H1 (cell line): ENCODE data around the gene CLIP4. TPM values are rescaled to one million over a fixed set of nuclear protein-coding genes. Genes with fewer than 3 reads are reported as not detected.

Experiments
- CTCF ChIA-PET: fragments of 300-600 bp; sonication (Branson Sonifier 250); formaldehyde crosslinking; loops from one replicate; lab custom pipeline; 2021; ENCODE audit not compliant: partially characterized antibody; lab: Charles Lee
- POLR2A ChIA-PET: fragments of 300-600 bp; sonication (Branson Sonifier 250); formaldehyde crosslinking; loops from one replicate; lab custom pipeline; 2021; ENCODE audit warnings: inconsistent platforms; ENCODE audit not compliant: partially characterized antibody; lab: Charles Lee
- DNase-seq, 2 experiments: peaks; one replicate each; pipeline versions ENCODE4 v3.0.0 to v3.0.0-alpha.2; 2010 to 2022; ENCODE audit warnings: low spot score in 2 of 2, low read depth in 1 of 2, mixed read lengths in 1 of 2
- FAIRE-seq: peaks from 2 replicates; lab custom pipeline; 2011; peaks lifted over from hg19 to GRCh38; lab: Jason Lieb, UNC
- H2AFZ ChIP-seq: 2 replicates; pipeline ENCODE4 v1.8.1; 2012; ENCODE audit warnings: low read length, inconsistent platforms
- H2AK5ac ChIP-seq: 2 replicates; pipeline ENCODE4 v1.6.1; 2013; ENCODE audit warnings: low read depth, low read length
- H2BK120ac ChIP-seq: replicated peaks from 2 replicates; pipeline ENCODE3; 2013; ENCODE audit warnings: low read depth, low read length, inconsistent platforms
- H2BK12ac ChIP-seq: 2 replicates; pipeline ENCODE4 v1.6.1; 2013; ENCODE audit warnings: low read depth, low read length
- H2BK15ac ChIP-seq: 2 replicates; pipeline ENCODE4 v1.6.1; 2013; ENCODE audit warnings: low read length
- H2BK20ac ChIP-seq: 2 replicates; pipeline ENCODE4 v1.6.1; 2013; ENCODE audit warnings: low read length
- H2BK5ac ChIP-seq: 2 replicates; pipeline ENCODE4 v1.6.1; 2013; ENCODE audit warnings: low read depth, low read length
- H3K14ac ChIP-seq: 2 replicates; pipeline ENCODE4 v1.6.1; 2013; ENCODE audit warnings: inconsistent platforms; ENCODE audit not compliant: insufficient read length
- H3K18ac ChIP-seq: 2 replicates; pipeline ENCODE4 v1.6.1; 2013; ENCODE audit warnings: low read length; ENCODE audit errors: extremely low read depth
- H3K23ac ChIP-seq: 2 replicates; pipeline ENCODE4 v1.6.1; 2013; ENCODE audit warnings: inconsistent platforms; ENCODE audit not compliant: insufficient read length
- H3K23me2 ChIP-seq: 2 replicates; pipeline ENCODE4 v1.6.1; 2013; ENCODE audit warnings: low read depth, low read length
- H3K27ac ChIP-seq: 2 replicates; pipeline ENCODE4 v1.6.1; 2011; ENCODE audit warnings: low read depth, low read length, inconsistent platforms
- H3K27me3 ChIP-seq, 4 experiments: replicated peaks in 1 of 4; 1 replicate in 1 of 4; 2 replicates in 3 of 4; pipeline versions ENCODE4 v1.6.1 to v1.8.1; 2011 to 2013; ENCODE audit warnings: low read length in 3 of 4, mild to moderate bottlenecking in 3 of 4, inconsistent platforms in 2 of 4, mixed read lengths in 2 of 4, moderate library complexity in 1 of 4; ENCODE audit not compliant: control insufficient read depth in 3 of 4, insufficient read depth in 3 of 4; ENCODE audit errors: extremely low read depth in 1 of 4
- H3K36me3 ChIP-seq, 4 experiments: 2 replicates each; pipeline versions ENCODE4 v1.6.1 to v1.8.1; 2011 to 2013; ENCODE audit warnings: mild to moderate bottlenecking in 4 of 4, low read length in 3 of 4, moderate library complexity in 2 of 4, control low read depth in 1 of 4, inconsistent platforms in 1 of 4; ENCODE audit not compliant: insufficient read depth in 4 of 4, control insufficient read depth in 2 of 4
- H3K4ac ChIP-seq: replicated peaks from 2 replicates; pipeline ENCODE3; 2013; ENCODE audit warnings: low read length, low read depth, mixed read lengths, inconsistent platforms; ENCODE audit not compliant: insufficient read length
- H3K4me1 ChIP-seq, 4 experiments: replicated peaks in 1 of 4; 1 replicate in 1 of 4; 2 replicates in 3 of 4; pipeline versions ENCODE4 v1.6.1 to v1.8.1; 2011 to 2013; ENCODE audit warnings: low read length in 3 of 4, inconsistent platforms in 2 of 4, mixed read lengths in 1 of 4; ENCODE audit not compliant: insufficient read depth in 4 of 4, control insufficient read depth in 3 of 4
- H3K4me2 ChIP-seq, 2 experiments: 2 replicates each; pipeline versions ENCODE4 v1.6.1 to v1.8.1; 2011 to 2013; ENCODE audit warnings: low read depth in 2 of 2, low read length in 2 of 2, control low read depth in 1 of 2, inconsistent platforms in 1 of 2, mild to moderate bottlenecking in 1 of 2; ENCODE audit not compliant: insufficient read depth in 1 of 2
- H3K4me3 ChIP-seq, 4 experiments: fragments of 200-600, 300-600 bp in 1 of 4; sonication (generic), shearing (Covaris generic), sonication (Bioruptor Twin) in 1 of 4; 2 replicates each; pipeline versions ENCODE4 v1.5.1 to v1.8.1; 2011 to 2016; ENCODE audit warnings: low read length in 4 of 4, low read depth in 3 of 4, control low read depth in 2 of 4, inconsistent platforms in 2 of 4, mild to moderate bottlenecking in 2 of 4, mixed read lengths in 1 of 4, moderate library complexity in 1 of 4; ENCODE audit not compliant: insufficient read depth in 2 of 4; ENCODE audit errors: extremely low read depth in 1 of 4
- H3K56ac ChIP-seq: replicated peaks from 2 replicates; pipeline ENCODE3; 2013; ENCODE audit warnings: low read depth, mild to moderate bottlenecking, mixed read lengths, low read length, inconsistent platforms; ENCODE audit not compliant: insufficient read length
- H3K79me1 ChIP-seq: 2 replicates; pipeline ENCODE4 v1.6.1; 2013; ENCODE audit warnings: low read depth, low read length, control low read depth
- H3K79me2 ChIP-seq, 2 experiments: 2 replicates each; pipeline versions ENCODE4 v1.6.1 to v1.8.1; 2012 to 2013; ENCODE audit warnings: low read length in 2 of 2, mild to moderate bottlenecking in 2 of 2, inconsistent platforms in 1 of 2; ENCODE audit not compliant: insufficient read depth in 2 of 2, control insufficient read depth in 1 of 2
- H3K9ac ChIP-seq, 4 experiments: replicated peaks in 1 of 4; 1 replicate in 1 of 4; 2 replicates in 3 of 4; pipeline versions ENCODE4 v1.6.1 to v1.8.1; 2011 to 2013; ENCODE audit warnings: low read depth in 3 of 4, low read length in 3 of 4, control low read depth in 2 of 4, mild to moderate bottlenecking in 2 of 4, moderate library complexity in 2 of 4, inconsistent platforms in 1 of 4; ENCODE audit errors: extremely low read depth in 1 of 4
- H3K9me3 ChIP-seq, 2 experiments: 2 replicates each; pipeline versions ENCODE4 v1.6.1 to v1.8.1; 2012 to 2013; ENCODE audit warnings: mild to moderate bottlenecking in 2 of 2, moderate library complexity in 2 of 2, control low read depth in 1 of 2, inconsistent platforms in 1 of 2, low read depth in 1 of 2, low read length in 1 of 2, mixed read lengths in 1 of 2; ENCODE audit not compliant: insufficient read depth in 2 of 2
- H4K20me1 ChIP-seq, 2 experiments: replicated peaks in 1 of 2; 2 replicates each; pipeline versions ENCODE3 to v1.8.1; 2011 to 2013; ENCODE audit warnings: inconsistent platforms in 2 of 2, low read length in 2 of 2, mild to moderate bottlenecking in 1 of 2; ENCODE audit not compliant: insufficient read depth in 2 of 2, control insufficient read depth in 1 of 2
- H4K5ac ChIP-seq: 2 replicates; pipeline ENCODE4 v1.6.1; 2013; ENCODE audit warnings: low read length, low read depth, mixed read lengths, inconsistent platforms; ENCODE audit not compliant: insufficient read length
- H4K8ac ChIP-seq: 2 replicates; pipeline ENCODE4 v1.8.0; 2013; ENCODE audit warnings: mild to moderate bottlenecking, moderate library complexity, low read length, inconsistent platforms; ENCODE audit not compliant: insufficient read depth; ENCODE audit errors: extremely low read depth
- H4K91ac ChIP-seq: replicated peaks from 2 replicates; pipeline ENCODE3; 2013; ENCODE audit warnings: low read length, mixed read lengths, inconsistent platforms; ENCODE audit not compliant: insufficient read length
- ATF2 ChIP-seq: IDR thresholded peaks from 2 replicates; pipeline ENCODE4 v1.6.1; 2012; ENCODE audit warnings: low read length, inconsistent platforms
- CHD1 ChIP-seq: IDR thresholded peaks from 2 replicates; pipeline ENCODE4 v1.6.1; 2012; ENCODE audit warnings: low read depth, low read length, improper control_type of control experiment
- HDAC2 ChIP-seq, 2 experiments: fragments of 300-600 bp in 1 of 2; sonication (generic) in 1 of 2; IDR thresholded peaks; 2 replicates each; pipeline ENCODE4 v1.6.1; 2011 to 2012; ENCODE audit warnings: low read depth in 2 of 2, low read length in 2 of 2, mild to moderate bottlenecking in 2 of 2, moderate library complexity in 2 of 2, borderline replicate concordance in 1 of 2, inconsistent platforms in 1 of 2
- KDM5A ChIP-seq: fragments of 200-600 bp; IDR thresholded peaks from 2 replicates; pipeline ENCODE4 v1.7.1; 2012; ENCODE audit warnings: mild to moderate bottlenecking, low read length, inconsistent platforms, mixed read lengths
- MAX ChIP-seq: IDR thresholded peaks from 2 replicates; pipeline ENCODE4 v1.6.1; 2012; ENCODE audit warnings: inconsistent platforms
- PHF8 ChIP-seq: fragments of 200-600 bp; sonication (generic); conservative IDR thresholded peaks from 2 replicates; pipeline ENCODE4 v1.7.1; 2012; ENCODE audit warnings: low read depth, mild to moderate bottlenecking, inconsistent platforms, low read length, moderate library complexity
- POLR2AphosphoS5 ChIP-seq: IDR thresholded peaks from 2 replicates; pipeline ENCODE4 v1.6.1; 2011; ENCODE audit warnings: low read depth, low read length
- RAD21 ChIP-seq, 2 experiments: IDR thresholded peaks in 1 of 2; conservative IDR thresholded peaks in 1 of 2; 2 replicates each; pipeline ENCODE4 v1.6.1; 2011; ENCODE audit warnings: low read depth in 2 of 2, low read length in 2 of 2, improper control_type of control experiment in 1 of 2, inconsistent platforms in 1 of 2, mild to moderate bottlenecking in 1 of 2, moderate library complexity in 1 of 2
- RNF2 ChIP-seq: fragments of 200-900, 300-1000 bp; sonication (generic); IDR thresholded peaks from 2 replicates; pipeline ENCODE4 v1.7.1; 2016; ENCODE audit warnings: borderline replicate concordance, low read depth, mild to moderate bottlenecking, antibody characterized with exemption, low read length; ENCODE audit not compliant: poor library complexity, severe bottlenecking; ENCODE audit errors: missing control alignments
- RXRA ChIP-seq: IDR thresholded peaks from 2 replicates; pipeline ENCODE4 v1.6.1; 2011; ENCODE audit warnings: low read depth, mild to moderate bottlenecking, low read length, moderate library complexity; ENCODE audit not compliant: insufficient read depth
- SIRT6 ChIP-seq: IDR thresholded peaks from one replicate; pipeline ENCODE4 v1.7.1; 2012; ENCODE audit warnings: low read length, inconsistent platforms
- WGBS, 2 experiments: shearing (Covaris generic) in 1 of 2; methylation state at CpG; one replicate each; pipeline versions ENCODE4 v1.1.6 to v1.1.7; 2013 to 2015; ENCODE audit warnings: low lambda C conversion rate in 2 of 2, mixed read lengths in 2 of 2, inconsistent platforms in 1 of 2, low coverage in 1 of 2, missing lambda C conversion rate in 1 of 2; ENCODE audit not compliant: insufficient replicate concordance in 2 of 2, insufficient coverage in 1 of 2, insufficient read length in 1 of 2; ENCODE audit errors: extremely low coverage in 1 of 2, missing lambda C conversion rate in 1 of 2; 5-methylcytosine and 5-hydroxymethylcytosine counted together
- polyA plus RNA-seq, 7 experiments: library from polyadenylated mRNA; depleted of rRNA in 3 of 7; stranded (reverse) in 5 of 7; unstranded in 2 of 7; fragments of >200 nt in 5 of 7; fragments of 200-250 nt in 2 of 7; gene quantifications; 1 replicate in 5 of 7; 2 replicates in 1 of 7; 4 replicates in 1 of 7; pipeline versions ENCODE4 v1.2.1 to v1.2.3, GENCODE V29; 2011 to 2013; ENCODE audit warnings: missing spikeins in 2 of 7, mixed read lengths in 2 of 7
- total RNA-seq: library from RNA; stranded (reverse); fragmentation: NEBNext Ultra II Directional; extraction: Animal tissue kit (Norgen Biotek cat#: 25700); gene quantifications from 2 replicates; pipeline ENCODE4 v1.2.1, GENCODE V29; 2021

Gene CLIP4
- total and polyA plus RNA-seq, 2 of the 8 experiments (the other 6 are each of a cell fraction or from before 2014, with no cell fraction given) = 0.08 to 0.09 TPM

GRCh38 chr2:29096969-29097368, 18.2 kb upstream of the CLIP4 start:
- no peak overlapping the region for H3K4ac ChIP-seq
- no peak overlapping the region for H2BK20ac ChIP-seq
- no peak overlapping the region for H3K14ac ChIP-seq
- POLR2A ChIA-PET = no interaction called here
- H3K18ac ChIP-seq = no peak overlapping the region
- no peak for DNase-seq
- H3K36me3 ChIP-seq = no peaks in the 10 kb centered on the region
- no peaks in the 10 kb centered on the region for H3K4me1 ChIP-seq
- no peak overlapping the region for H3K56ac ChIP-seq
- H3K23ac ChIP-seq = no peak overlapping the region
- no peaks in the 10 kb centered on the region for H3K79me1 ChIP-seq
- no peaks in the 10 kb centered on the region for H3K27me3 ChIP-seq
- H4K91ac ChIP-seq = no peak overlapping the region
- H2BK120ac ChIP-seq = no peak overlapping the region
- no peak overlapping the region for H2BK15ac ChIP-seq
- CTCF ChIA-PET = interaction anchor here (1.2 kb wide), 1 partner anchor 10 kb away, joined by 3 read pairs; no protein-coding TSS in a partner anchor
- no peak overlapping the region for H2AFZ ChIP-seq
- H3K9me3 ChIP-seq = peaks cover 3 to 6% of the 10 kb centered on the region in 2 experiments; a peak in 2 of 4 replicates
- H4K20me1 ChIP-seq = no peaks in the 10 kb centered on the region
- no peak overlapping the region for H2AK5ac ChIP-seq
- no peak for FAIRE-seq
- no peak overlapping the region for H2BK12ac ChIP-seq
- H3K79me2 ChIP-seq = no peaks in the 10 kb centered on the region
- H3K4me2 ChIP-seq = no peak overlapping the region
- H2BK5ac ChIP-seq = no peak overlapping the region
- H4K5ac ChIP-seq = no peak overlapping the region
- H3K23me2 ChIP-seq = no peaks in the 10 kb centered on the region
- H3K4me3 ChIP-seq = no peak overlapping the region
- no peak overlapping the region for H3K9ac ChIP-seq
- H4K8ac ChIP-seq = no peak overlapping the region
- H3K27ac ChIP-seq = no peak overlapping the region
- WGBS, 2 experiments = 90% methylated on average over 8 of the region's 8 CpGs; no CpG with 5 or more reads in 1 of the 2 experiments
- no peak for TF ChIP-seq MAX
- TF ChIP-seq RXRA = no peak
- no peak for TF ChIP-seq ATF2
- no peak for TF ChIP-seq RAD21 (IDR thresholded peaks at IDR 0.05 in 1 of 2, conservative IDR thresholded peaks at IDR 0.05 in 1 of 2; ENCODE audit: low read depth in 2 of 2, low read length in 2 of 2)
- no peak for TF ChIP-seq POLR2AphosphoS5
- no peak for TF ChIP-seq PHF8
- TF ChIP-seq RNF2 = no peak
- no peak for TF ChIP-seq SIRT6
- TF ChIP-seq HDAC2 (IDR thresholded peaks at IDR 0.05; ENCODE audit: borderline replicate concordance in 1 of 2, low read depth in 2 of 2, low read length in 2 of 2) = no peak
- no peak for TF ChIP-seq CHD1
- TF ChIP-seq KDM5A = no peak
